GM12872 (cell line): ENCODE results near the gene ANTXR1.

Source experiments
- TF ChIP-seq, protein P1 (sequence below): IDR thresholded peaks from 3 replicates; pipeline ENCODE4 v1.5.1; 2011; ENCODE audit warnings: low read depth, mild to moderate bottlenecking, low read length, moderate library complexity; ENCODE audit not compliant: insufficient read depth

ANTXR1 gene

DNA sequence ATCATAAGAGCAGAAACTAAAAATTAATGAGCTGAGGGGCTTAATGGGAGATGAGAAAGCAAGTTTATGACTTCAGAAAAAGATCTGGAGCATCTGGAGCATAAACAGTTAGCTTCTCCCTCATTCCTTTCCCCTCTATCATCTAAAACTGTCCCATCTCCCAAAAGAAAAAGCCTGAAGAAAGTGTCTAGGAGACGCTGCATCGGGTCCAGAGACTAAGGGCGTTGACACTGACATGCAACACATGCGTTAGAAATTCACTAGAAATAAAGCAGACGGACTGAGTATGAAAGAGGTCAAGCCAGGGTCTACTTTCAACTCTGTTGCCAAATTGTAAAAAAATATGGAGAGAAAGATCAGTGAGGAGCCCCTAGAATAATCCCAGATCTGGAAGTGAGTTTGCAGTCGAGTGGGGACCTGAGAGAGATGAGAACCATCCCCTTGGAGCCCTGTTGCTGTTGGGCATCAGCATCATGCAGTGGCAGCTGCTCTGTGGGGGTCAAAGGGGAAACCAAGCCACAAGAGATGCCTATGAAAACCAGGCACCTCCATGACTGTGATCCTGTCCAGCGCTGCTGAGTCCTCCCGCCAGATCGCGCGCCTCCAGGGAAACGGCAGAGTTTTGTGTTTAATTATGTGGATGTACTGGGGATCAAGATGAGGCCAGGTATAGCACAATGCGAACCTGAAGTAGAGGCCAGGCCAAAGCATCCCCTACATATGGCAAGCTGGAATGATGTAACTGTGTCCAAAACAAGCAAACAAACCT lies 13.9 kb downstream of the ANTXR1 start:
- TF ChIP-seq, protein P1, sequence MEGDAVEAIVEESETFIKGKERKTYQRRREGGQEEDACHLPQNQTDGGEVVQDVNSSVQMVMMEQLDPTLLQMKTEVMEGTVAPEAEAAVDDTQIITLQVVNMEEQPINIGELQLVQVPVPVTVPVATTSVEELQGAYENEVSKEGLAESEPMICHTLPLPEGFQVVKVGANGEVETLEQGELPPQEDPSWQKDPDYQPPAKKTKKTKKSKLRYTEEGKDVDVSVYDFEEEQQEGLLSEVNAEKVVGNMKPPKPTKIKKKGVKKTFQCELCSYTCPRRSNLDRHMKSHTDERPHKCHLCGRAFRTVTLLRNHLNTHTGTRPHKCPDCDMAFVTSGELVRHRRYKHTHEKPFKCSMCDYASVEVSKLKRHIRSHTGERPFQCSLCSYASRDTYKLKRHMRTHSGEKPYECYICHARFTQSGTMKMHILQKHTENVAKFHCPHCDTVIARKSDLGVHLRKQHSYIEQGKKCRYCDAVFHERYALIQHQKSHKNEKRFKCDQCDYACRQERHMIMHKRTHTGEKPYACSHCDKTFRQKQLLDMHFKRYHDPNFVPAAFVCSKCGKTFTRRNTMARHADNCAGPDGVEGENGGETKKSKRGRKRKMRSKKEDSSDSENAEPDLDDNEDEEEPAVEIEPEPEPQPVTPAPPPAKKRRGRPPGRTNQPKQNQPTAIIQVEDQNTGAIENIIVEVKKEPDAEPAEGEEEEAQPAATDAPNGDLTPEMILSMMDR = no peak

GRCh38 chr2:69030800-69031428 lies 17.9 kb downstream of the ANTXR1 start:
- TF ChIP-seq, protein P1 = no peak

- TF ChIP-seq, protein P1 = no peak
Measured at GRCh38 chr2:69031466-69031865, 18.5 kb downstream of the ANTXR1 start.

DNA sequence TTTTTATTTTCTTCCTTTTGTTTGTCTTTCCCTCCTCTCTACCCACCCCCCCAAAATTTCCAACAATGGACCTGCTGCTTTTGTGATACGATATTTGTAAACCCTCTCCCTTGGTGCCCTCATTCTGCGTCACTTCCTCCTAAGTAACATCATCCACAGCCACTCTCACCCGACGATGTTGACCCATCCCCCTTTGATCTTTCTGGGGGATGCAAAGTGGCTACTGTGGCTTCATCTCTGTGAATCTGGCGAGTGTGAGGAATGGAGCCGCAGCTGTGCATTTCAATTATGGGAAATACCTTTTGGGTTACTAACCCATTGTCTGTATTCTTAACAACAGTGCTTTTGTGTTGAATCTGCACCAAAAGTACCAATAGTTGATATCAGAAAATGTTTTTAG lies 19.4 kb downstream of the ANTXR1 start:
- TF ChIP-seq, protein P1 = no peak

DNA sequence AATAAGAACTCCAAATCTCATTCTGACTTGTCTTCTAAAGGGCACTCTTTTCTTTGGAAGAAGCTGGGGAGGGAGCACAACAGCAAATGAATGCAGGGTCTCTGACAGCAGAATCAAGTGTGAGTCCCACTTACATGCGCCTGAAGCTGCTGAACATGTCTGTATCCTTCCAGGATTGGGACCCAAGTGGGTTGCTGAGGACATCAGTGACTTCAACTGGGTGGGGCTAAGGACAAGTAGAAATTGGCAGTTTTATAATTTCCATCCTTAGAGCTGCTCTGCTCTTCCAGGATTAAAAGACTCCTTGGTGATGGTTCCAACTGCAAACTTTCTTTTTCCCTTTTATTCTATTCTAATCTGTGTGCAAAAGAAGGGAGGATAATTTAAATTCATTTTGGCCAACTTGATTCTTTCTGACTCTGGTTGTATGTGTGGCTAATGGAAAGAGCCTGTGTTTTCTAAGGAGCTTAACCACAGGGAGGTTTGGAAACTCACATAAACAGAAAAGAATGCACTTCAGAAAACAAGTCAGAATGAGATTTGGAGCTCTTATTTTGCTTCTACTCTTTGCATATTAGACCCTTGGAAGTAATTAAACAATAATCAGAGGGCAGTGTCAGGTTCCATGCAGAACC lies 20.6 kb downstream of the ANTXR1 start:
- TF ChIP-seq, protein P1 = no peak

DNA sequence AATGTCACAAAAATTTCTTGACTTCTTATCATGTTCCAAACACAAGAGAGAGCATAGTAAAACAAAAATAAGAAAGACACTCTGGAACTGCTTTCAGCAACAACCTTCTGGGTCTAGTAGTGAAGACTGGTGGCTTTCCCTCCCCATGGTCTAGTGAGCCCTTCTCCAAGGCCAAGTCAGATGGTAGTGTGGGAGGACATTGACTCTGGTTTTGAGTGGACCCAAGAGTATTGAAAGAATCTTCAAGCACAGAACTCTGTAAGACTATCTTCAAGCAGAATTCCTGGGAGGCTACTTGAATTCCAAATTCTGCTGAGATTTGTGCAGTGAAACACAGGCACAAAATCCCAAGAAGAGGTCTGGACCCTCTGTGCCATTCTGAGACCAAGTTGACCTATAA lies 21.1 kb downstream of the ANTXR1 start:
- TF ChIP-seq, protein P1 = no peak

DNA sequence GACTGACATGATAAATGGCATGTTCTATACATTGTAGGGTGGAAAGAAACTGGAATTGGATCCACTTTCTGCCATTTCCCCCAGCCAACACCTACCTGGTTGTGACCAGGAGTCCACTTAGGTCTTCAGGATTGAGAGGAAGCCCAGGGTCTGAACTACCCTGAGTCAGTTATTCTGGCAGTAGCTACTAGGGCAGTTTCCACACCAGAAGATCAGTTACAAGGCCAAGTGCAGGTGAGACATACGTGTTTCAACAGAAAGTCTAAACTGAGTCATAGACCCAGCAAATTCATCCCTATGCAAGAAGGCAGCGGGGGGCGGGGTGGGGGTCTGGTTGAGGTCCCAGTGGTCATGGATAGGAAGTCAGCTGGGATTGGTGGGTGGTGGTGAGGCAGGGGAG lies 21.9 kb downstream of the ANTXR1 start:
- TF ChIP-seq, protein P1 = no peak
